Glutamatergic neuron (in vitro differentiated cells): ENCODE results near the gene TMEM108. TPM values are rescaled to one million over a fixed set of nuclear protein-coding genes. Genes with fewer than 3 reads are reported as not detected.

Experiments
- DNase-seq: peaks from one replicate; pipeline ENCODE4 v3.0.0; 2022
- H3K27ac Mint-ChIP-seq: one replicate; pipeline ENCODE4 v1.8.0; 2020; ENCODE audit warnings: mild to moderate bottlenecking, mixed read lengths, inconsistent platforms; ENCODE audit not compliant: unreplicated experiment
- H3K27me3 Mint-ChIP-seq: one replicate; pipeline ENCODE4 v1.8.0; 2020; ENCODE audit warnings: mild to moderate bottlenecking, moderate library complexity, mixed read lengths, inconsistent platforms; ENCODE audit not compliant: unreplicated experiment
- H3K36me3 Mint-ChIP-seq: one replicate; pipeline ENCODE4 v1.8.0; 2020; ENCODE audit warnings: mild to moderate bottlenecking, mixed read lengths, inconsistent platforms; ENCODE audit not compliant: unreplicated experiment
- H3K4me1 Mint-ChIP-seq: one replicate; pipeline ENCODE4 v1.8.0; 2020; ENCODE audit warnings: mild to moderate bottlenecking, low read depth, mixed read lengths, inconsistent platforms; ENCODE audit not compliant: unreplicated experiment
- H3K4me3 Mint-ChIP-seq: one replicate; pipeline ENCODE4 v1.8.0; 2020; ENCODE audit warnings: mild to moderate bottlenecking, mixed read lengths, inconsistent platforms; ENCODE audit not compliant: unreplicated experiment
- H3K9me3 Mint-ChIP-seq: one replicate; pipeline ENCODE4 v1.8.0; 2020; ENCODE audit warnings: mild to moderate bottlenecking, moderate library complexity, mixed read lengths, inconsistent platforms; ENCODE audit not compliant: unreplicated experiment
- total RNA-seq: library from RNA; stranded (reverse); fragmentation: NEBNext Ultra II Directional; extraction: Animal tissue kit (Norgen Biotek cat#: 25700); gene quantifications from one replicate; pipeline ENCODE4 v1.2.1, GENCODE V29; 2021; ENCODE audit not compliant: unreplicated experiment
- TF ChIP-seq, protein P1 (sequence below): fragments of 200-600 bp; sonication (generic); IDR thresholded peaks from one replicate; pipeline ENCODE4 v1.5.0; 2021; ENCODE audit not compliant: partially characterized antibody, unreplicated experiment

TMEM108 gene
- total RNA-seq, 1 donor from 2014 or later: 9.0 TPM

DNA sequence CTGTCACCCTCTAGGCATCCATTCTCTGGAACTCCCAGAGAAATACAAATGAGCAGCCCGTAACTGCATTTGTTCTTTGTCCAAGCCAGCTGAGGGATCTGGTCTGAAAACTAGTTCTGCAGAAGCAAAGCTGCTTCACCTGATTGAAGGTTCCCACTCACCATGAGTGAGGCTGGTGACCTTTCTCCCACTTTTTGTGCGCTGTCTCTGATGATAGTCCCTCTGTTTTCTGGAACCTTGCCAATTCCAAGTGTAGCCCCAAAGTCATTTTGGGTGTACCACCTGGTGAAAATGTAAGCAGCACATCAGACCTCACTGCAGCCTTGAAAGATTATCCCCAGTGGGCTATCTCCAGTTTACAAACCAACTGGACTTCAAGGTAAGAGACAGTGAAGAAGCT lies 322.3 kb downstream of the TMEM108 start:
- no peaks in the 10 kb centered on the region for H3K4me1 Mint-ChIP-seq
- no peaks in the 10 kb centered on the region for H3K36me3 Mint-ChIP-seq
- no peak overlapping the region for H3K4me3 Mint-ChIP-seq
- DNase-seq: no peak
- TF ChIP-seq, protein P1, sequence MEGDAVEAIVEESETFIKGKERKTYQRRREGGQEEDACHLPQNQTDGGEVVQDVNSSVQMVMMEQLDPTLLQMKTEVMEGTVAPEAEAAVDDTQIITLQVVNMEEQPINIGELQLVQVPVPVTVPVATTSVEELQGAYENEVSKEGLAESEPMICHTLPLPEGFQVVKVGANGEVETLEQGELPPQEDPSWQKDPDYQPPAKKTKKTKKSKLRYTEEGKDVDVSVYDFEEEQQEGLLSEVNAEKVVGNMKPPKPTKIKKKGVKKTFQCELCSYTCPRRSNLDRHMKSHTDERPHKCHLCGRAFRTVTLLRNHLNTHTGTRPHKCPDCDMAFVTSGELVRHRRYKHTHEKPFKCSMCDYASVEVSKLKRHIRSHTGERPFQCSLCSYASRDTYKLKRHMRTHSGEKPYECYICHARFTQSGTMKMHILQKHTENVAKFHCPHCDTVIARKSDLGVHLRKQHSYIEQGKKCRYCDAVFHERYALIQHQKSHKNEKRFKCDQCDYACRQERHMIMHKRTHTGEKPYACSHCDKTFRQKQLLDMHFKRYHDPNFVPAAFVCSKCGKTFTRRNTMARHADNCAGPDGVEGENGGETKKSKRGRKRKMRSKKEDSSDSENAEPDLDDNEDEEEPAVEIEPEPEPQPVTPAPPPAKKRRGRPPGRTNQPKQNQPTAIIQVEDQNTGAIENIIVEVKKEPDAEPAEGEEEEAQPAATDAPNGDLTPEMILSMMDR: no peak
- H3K9me3 Mint-ChIP-seq: no peaks in the 10 kb centered on the region
- H3K27me3 Mint-ChIP-seq: no peaks in the 10 kb centered on the region
- H3K27ac Mint-ChIP-seq: no peak overlapping the region

DNA sequence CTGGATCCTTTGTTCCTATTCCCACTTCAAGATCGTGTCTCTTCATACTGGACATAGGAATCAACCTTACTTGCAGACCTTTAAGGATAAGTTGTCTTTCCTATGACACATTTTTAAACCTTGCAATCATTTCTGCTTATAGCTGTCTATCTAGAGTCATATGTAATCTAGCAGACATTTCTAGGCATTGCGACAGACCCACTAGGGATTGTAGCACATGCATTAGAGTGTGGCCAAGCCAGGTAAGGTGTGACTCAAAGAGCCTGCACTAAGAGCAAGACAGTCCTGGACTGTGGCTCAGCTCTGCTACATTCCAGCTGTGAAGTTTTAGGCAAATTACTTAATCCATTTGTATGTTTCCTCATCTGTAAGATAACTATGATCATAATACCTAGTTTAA lies 322.8 kb downstream of the TMEM108 start:
- no peaks in the 10 kb centered on the region for H3K4me1 Mint-ChIP-seq

DNA sequence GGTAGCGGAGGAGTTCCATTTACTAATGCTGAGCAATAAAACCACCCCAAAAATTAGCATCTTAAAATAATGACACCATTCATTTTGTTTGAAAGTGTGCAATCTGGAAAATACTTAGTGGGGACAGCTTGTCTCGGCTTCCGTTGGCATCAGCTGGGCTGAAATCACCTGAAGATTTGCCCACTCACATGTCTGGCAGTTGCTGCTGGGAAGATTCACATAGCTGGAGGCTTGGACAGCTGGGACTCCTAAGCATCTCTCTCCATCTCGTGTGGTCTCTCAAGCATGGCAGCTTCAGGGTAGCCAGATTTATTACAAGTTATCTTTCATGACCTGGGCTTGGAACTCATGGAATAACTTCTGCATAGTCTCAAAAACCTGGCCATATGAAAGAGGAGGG lies 323.2 kb downstream of the TMEM108 start:
- Mint-ChIP-seq H3K9me3 (no peaks in the 10 kb centered on the region), H3K4me3 (no peak overlapping the region), H3K27me3 (no peaks in the 10 kb centered on the region), H3K36me3 (no peaks in the 10 kb centered on the region), H3K4me1 (no peaks in the 10 kb centered on the region), H3K27ac (no peak overlapping the region)
- TF ChIP-seq, protein P1: no peak
- no peak for DNase-seq

More for the DNA sequence above, 322.8 kb downstream of the TMEM108 start:
- no peaks in the 10 kb centered on the region for H3K36me3 Mint-ChIP-seq
- no peak overlapping the region for H3K4me3 Mint-ChIP-seq
- H3K9me3 Mint-ChIP-seq: no peaks in the 10 kb centered on the region
- TF ChIP-seq, protein P1: no peak
- no peak for DNase-seq
- no peak overlapping the region for H3K27ac Mint-ChIP-seq
- H3K27me3 Mint-ChIP-seq: no peaks in the 10 kb centered on the region

DNA sequence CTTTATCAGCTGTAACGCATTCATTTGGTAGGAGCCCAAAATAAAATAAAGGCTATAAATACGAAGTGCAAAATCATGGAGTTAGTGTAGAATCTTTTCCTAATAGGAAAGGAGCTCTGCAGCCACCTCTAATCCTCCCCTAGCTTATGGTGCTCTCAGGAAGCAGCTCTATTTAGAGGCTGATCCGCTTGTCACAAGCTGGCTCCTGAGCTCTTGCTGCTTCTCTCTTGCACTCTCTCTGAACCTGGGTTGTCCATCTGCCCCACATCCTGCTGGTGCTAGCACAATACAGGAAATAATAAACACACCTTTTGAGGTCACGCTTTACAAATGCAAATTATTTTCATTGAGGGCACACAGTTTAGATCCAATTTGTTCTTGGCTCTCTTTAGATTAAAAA lies 324.3 kb downstream of the TMEM108 start:
- Mint-ChIP-seq H3K9me3 (no peaks in the 10 kb centered on the region), H3K27me3 (no peaks in the 10 kb centered on the region), H3K36me3 (no peaks in the 10 kb centered on the region), H3K4me1 (no peaks in the 10 kb centered on the region), H3K4me3 (no peak overlapping the region), H3K27ac (no peak overlapping the region)
- TF ChIP-seq, protein P1: no peak
- DNase-seq: no peak

DNA sequence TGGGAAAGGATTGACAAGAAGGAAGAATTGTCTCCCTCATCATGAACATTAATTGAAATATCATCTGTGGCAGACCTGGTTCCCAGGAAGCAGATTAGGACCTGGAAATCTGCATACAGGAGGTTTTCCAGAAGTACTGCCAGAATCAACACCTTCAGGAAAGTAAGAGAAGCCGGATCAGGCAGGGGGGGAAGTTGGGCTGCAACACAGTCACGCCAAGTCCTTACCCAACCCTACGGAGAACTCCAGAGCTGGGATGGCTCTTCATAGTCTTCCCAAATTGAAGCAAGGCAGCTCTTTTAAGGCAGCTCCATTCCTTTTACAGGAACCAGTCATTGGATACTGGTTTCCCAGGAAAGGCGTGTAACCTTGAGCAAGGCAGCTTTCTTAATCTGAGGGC lies 326.5 kb downstream of the TMEM108 start:
- no peak overlapping the region for H3K27ac Mint-ChIP-seq
- H3K36me3 Mint-ChIP-seq: no peaks in the 10 kb centered on the region
- TF ChIP-seq, protein P1: no peak
- H3K27me3 Mint-ChIP-seq: no peaks in the 10 kb centered on the region
- no peak for DNase-seq
- no peaks in the 10 kb centered on the region for H3K9me3 Mint-ChIP-seq
- no peak overlapping the region for H3K4me3 Mint-ChIP-seq
- H3K4me1 Mint-ChIP-seq: peaks cover 5% of the 10 kb centered on the region
